PC-3 (cell line): Measurements from ENCODE around the gene PKNOX2.

Experiments used
- EZH2 ChIP-seq: fragments of 300-600 bp; sonication (generic); IDR thresholded peaks from one replicate; pipeline ENCODE4 v1.6.1; 2017; ENCODE audit warnings: antibody characterized with exemption, mild to moderate bottlenecking, low read length; ENCODE audit not compliant: unreplicated experiment
- EZH2phosphoT487 ChIP-seq: fragments of 300-600 bp; sonication (generic); IDR thresholded peaks from 2 replicates; pipeline ENCODE4 v1.6.1; 2018; ENCODE audit warnings: mild to moderate bottlenecking, antibody characterized with exemption, low read length, borderline replicate concordance
- TF ChIP-seq, protein P1 (sequence below): fragments of 300-600 bp; sonication (generic); conservative IDR thresholded peaks from 2 replicates; pipeline ENCODE4 v1.5.1; 2017; ENCODE audit warnings: antibody characterized with exemption, low read depth, mild to moderate bottlenecking, low read length

- TF ChIP-seq EZH2phosphoT487 (no peak), EZH2 (no peak)
- TF ChIP-seq, protein P1, sequence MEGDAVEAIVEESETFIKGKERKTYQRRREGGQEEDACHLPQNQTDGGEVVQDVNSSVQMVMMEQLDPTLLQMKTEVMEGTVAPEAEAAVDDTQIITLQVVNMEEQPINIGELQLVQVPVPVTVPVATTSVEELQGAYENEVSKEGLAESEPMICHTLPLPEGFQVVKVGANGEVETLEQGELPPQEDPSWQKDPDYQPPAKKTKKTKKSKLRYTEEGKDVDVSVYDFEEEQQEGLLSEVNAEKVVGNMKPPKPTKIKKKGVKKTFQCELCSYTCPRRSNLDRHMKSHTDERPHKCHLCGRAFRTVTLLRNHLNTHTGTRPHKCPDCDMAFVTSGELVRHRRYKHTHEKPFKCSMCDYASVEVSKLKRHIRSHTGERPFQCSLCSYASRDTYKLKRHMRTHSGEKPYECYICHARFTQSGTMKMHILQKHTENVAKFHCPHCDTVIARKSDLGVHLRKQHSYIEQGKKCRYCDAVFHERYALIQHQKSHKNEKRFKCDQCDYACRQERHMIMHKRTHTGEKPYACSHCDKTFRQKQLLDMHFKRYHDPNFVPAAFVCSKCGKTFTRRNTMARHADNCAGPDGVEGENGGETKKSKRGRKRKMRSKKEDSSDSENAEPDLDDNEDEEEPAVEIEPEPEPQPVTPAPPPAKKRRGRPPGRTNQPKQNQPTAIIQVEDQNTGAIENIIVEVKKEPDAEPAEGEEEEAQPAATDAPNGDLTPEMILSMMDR: no peak
Measured at GRCh38 chr11:125425601-125426000, 261.1 kb downstream of the PKNOX2 start.
